AG08395 (cell line): ENCODE data around the gene FBXO15.

ENCODE experiments used
- DNase-seq: peaks from one replicate; pipeline ENCODE4 v3.0.0; 2012; ENCODE audit warnings: mixed read lengths, low spot score

The FBXO15 gene

GRCh38 chr18:74147779-74148542, at the start of gene FBXO15, which contains the start of gene TIMM21:
Gene FBXO15, minus strand, starts transcription at chr18:74147834. Its CDS starts 49 bp downstream, at chr18:74147785.
Gene TIMM21, plus strand, starts transcription at chr18:74148523. Its CDS starts 286 bp downstream, at chr18:74148809.
- peak; percentile 94 for DNase-seq

GRCh38 chr18:74196220-74197119, 48.8 kb upstream of the FBXO15 start:
- DNase-seq, result peak; percentile 78

- no peak for DNase-seq
Observed at GRCh38 chr18:74194691-74195090, 47.1 kb upstream of the FBXO15 start.

GRCh38 chr18:74191577-74191976, 43.9 kb upstream of the FBXO15 start:
- DNase-seq, result no peak

GRCh38 chr18:74190086-74190485, 42.5 kb upstream of the FBXO15 start:
- peak; percentile 13 for DNase-seq

GRCh38 chr18:74186661-74187060, 39.0 kb upstream of the FBXO15 start:
- DNase-seq, result no peak

GRCh38 chr18:74185860-74186259, 38.2 kb upstream of the FBXO15 start:
- DNase-seq, result no peak

GRCh38 chr18:74184875-74185274, 37.2 kb upstream of the FBXO15 start:
- DNase-seq, result no peak

- DNase-seq, result no peak
Observed at GRCh38 chr18:74183130-74183529, 35.5 kb upstream of the FBXO15 start.

- no peak for DNase-seq
Observed at GRCh38 chr18:74182335-74182734, 34.7 kb upstream of the FBXO15 start.

- no peak for DNase-seq
Observed at GRCh38 chr18:74179623-74180199, 32.1 kb upstream of the FBXO15 start.

GRCh38 chr18:74178884-74179283, 31.2 kb upstream of the FBXO15 start:
- no peak for DNase-seq

- no peak for DNase-seq
Observed at GRCh38 chr18:74175658-74176057, 28.0 kb upstream of the FBXO15 start.

- DNase-seq, result no peak
Observed at GRCh38 chr18:74173434-74173750, 25.8 kb upstream of the FBXO15 start.

GRCh38 chr18:74172697-74173433, 25.2 kb upstream of the FBXO15 start:
- DNase-seq, result no peak

GRCh38 chr18:74171910-74172606, 24.4 kb upstream of the FBXO15 start:
- no peak for DNase-seq

- no peak for DNase-seq
Observed at GRCh38 chr18:74166386-74166785, 18.8 kb upstream of the FBXO15 start.

GRCh38 chr18:74163019-74163660, 15.5 kb upstream of the FBXO15 start:
- DNase-seq, result no peak

GRCh38 chr18:74155276-74155675, 7.6 kb upstream of the FBXO15 start:
- DNase-seq, result no peak

GRCh38 chr18:74154716-74155115, 7.1 kb upstream of the FBXO15 start:
- DNase-seq, result no peak

- DNase-seq, result no peak
Observed at GRCh38 chr18:74153793-74154192, 6.2 kb upstream of the FBXO15 start.
